WTC11 (cell line): ENCODE measurements around the gene VTI1A.

ENCODE experiments used
- GRHL2 ChIP-seq: fragments of 250-450 bp; sonication (Bioruptor Pico); IDR thresholded peaks from 2 replicates; pipeline ENCODE4 v1.8.0; 2022; ENCODE audit warnings: mild to moderate bottlenecking, moderate library complexity; ENCODE audit not compliant: insufficient replicate concordance, severe bottlenecking
- MXD4 ChIP-seq: fragments of 250-450 bp; sonication (Bioruptor Pico); IDR thresholded peaks from 2 replicates; pipeline ENCODE4 v1.8.0; 2021; ENCODE audit warnings: mild to moderate bottlenecking, moderate library complexity, borderline replicate concordance
- NFE2L1 ChIP-seq: sonication (generic); formaldehyde crosslinking; IDR thresholded peaks from 2 replicates; pipeline ENCODE4 v1.8.1; 2023; ENCODE audit warnings: missing genetic modification reagents
- NR1H2 ChIP-seq: sonication (generic); formaldehyde crosslinking; IDR thresholded peaks from 2 replicates; pipeline ENCODE4 v1.9.0; 2021; ENCODE audit warnings: mild to moderate bottlenecking, moderate library complexity, missing genetic modification reagents
- SMAD3 ChIP-seq: sonication (generic); formaldehyde crosslinking; IDR thresholded peaks from 2 replicates; pipeline ENCODE4 v1.8.0; 2022; ENCODE audit warnings: missing genetic modification reagents, mild to moderate bottlenecking, borderline replicate concordance
- SMAD4 ChIP-seq: sonication (generic); formaldehyde crosslinking; IDR thresholded peaks from 2 replicates; pipeline ENCODE4 v1.8.0; 2022; ENCODE audit warnings: mild to moderate bottlenecking, missing genetic modification reagents
- SP1 ChIP-seq: sonication (generic); formaldehyde crosslinking; conservative IDR thresholded peaks from 2 replicates; pipeline ENCODE4 v1.8.1; 2022; ENCODE audit warnings: missing genetic modification reagents
- TF ChIP-seq, protein P1 (sequence below): fragments of 200-600 bp; IDR thresholded peaks from 2 replicates; pipeline ENCODE4 v1.8.0; 2022; ENCODE audit warnings: antibody characterized with exemption
- TF ChIP-seq, protein P2 (sequence below): sonication (generic); formaldehyde crosslinking; IDR thresholded peaks from 2 replicates; pipeline ENCODE4 v1.8.1; 2023; ENCODE audit warnings: mild to moderate bottlenecking, missing genetic modification reagents
- TF ChIP-seq, protein P3 (sequence below): sonication (generic); formaldehyde crosslinking; IDR thresholded peaks from 2 replicates; pipeline ENCODE4 v1.8.1; 2022; ENCODE audit warnings: missing genetic modification reagents, borderline replicate concordance
- TF ChIP-seq, protein P4 (sequence below): sonication (generic); formaldehyde crosslinking; IDR thresholded peaks from 2 replicates; pipeline ENCODE4 v1.8.0; 2022; ENCODE audit warnings: mild to moderate bottlenecking, missing genetic modification reagents

DNA sequence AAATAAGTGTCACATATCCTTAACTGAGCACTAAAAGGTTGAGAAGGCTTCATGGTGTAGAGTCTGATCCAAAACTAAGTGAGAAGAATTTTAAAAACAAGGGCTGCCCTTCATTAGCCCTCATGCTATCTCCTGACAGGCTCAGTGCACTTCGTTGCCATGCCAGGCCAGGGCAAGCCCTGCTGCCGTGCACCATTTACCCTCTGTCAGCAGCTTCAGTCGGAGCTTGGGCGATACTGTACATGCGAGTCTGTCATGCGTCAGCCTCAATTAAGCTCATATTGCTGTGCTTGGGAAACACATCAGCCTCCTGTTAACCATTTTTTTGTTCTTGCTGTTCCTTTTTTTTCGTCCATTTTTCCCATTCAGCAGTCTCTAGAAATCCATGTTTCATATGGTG, 166.6 kb downstream of the VTI1A start:
- TF ChIP-seq NR1H2 (CRISPR knock-in tag): no peak
- TF ChIP-seq NFE2L1: no peak
- no peak for TF ChIP-seq MXD4
- TF ChIP-seq SP1 (CRISPR knock-in tag): no peak
- TF ChIP-seq, protein P1, sequence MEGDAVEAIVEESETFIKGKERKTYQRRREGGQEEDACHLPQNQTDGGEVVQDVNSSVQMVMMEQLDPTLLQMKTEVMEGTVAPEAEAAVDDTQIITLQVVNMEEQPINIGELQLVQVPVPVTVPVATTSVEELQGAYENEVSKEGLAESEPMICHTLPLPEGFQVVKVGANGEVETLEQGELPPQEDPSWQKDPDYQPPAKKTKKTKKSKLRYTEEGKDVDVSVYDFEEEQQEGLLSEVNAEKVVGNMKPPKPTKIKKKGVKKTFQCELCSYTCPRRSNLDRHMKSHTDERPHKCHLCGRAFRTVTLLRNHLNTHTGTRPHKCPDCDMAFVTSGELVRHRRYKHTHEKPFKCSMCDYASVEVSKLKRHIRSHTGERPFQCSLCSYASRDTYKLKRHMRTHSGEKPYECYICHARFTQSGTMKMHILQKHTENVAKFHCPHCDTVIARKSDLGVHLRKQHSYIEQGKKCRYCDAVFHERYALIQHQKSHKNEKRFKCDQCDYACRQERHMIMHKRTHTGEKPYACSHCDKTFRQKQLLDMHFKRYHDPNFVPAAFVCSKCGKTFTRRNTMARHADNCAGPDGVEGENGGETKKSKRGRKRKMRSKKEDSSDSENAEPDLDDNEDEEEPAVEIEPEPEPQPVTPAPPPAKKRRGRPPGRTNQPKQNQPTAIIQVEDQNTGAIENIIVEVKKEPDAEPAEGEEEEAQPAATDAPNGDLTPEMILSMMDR: no peak
- no peak for TF ChIP-seq SMAD3 (CRISPR knock-in tag)
- TF ChIP-seq GRHL2 (CRISPR knock-in tag): no peak
- TF ChIP-seq, protein P2, sequence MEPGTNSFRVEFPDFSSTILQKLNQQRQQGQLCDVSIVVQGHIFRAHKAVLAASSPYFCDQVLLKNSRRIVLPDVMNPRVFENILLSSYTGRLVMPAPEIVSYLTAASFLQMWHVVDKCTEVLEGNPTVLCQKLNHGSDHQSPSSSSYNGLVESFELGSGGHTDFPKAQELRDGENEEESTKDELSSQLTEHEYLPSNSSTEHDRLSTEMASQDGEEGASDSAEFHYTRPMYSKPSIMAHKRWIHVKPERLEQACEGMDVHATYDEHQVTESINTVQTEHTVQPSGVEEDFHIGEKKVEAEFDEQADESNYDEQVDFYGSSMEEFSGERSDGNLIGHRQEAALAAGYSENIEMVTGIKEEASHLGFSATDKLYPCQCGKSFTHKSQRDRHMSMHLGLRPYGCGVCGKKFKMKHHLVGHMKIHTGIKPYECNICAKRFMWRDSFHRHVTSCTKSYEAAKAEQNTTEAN (CRISPR knock-in tag): no peak
- TF ChIP-seq, protein P3, sequence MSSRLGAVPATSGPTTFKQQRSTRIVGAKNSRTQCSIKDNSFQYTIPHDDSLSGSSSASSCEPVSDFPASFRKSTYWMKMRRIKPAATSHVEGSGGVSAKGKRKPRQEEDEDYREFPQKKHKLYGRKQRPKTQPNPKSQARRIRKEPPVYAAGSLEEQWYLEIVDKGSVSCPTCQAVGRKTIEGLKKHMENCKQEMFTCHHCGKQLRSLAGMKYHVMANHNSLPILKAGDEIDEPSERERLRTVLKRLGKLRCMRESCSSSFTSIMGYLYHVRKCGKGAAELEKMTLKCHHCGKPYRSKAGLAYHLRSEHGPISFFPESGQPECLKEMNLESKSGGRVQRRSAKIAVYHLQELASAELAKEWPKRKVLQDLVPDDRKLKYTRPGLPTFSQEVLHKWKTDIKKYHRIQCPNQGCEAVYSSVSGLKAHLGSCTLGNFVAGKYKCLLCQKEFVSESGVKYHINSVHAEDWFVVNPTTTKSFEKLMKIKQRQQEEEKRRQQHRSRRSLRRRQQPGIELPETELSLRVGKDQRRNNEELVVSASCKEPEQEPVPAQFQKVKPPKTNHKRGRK (CRISPR knock-in tag): no peak
- no peak for TF ChIP-seq SMAD4 (CRISPR knock-in tag)
- TF ChIP-seq, protein P4, sequence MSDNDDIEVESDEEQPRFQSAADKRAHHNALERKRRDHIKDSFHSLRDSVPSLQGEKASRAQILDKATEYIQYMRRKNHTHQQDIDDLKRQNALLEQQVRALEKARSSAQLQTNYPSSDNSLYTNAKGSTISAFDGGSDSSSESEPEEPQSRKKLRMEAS: no peak
